ENCODE data around the gene TRIM62.

DNA sequence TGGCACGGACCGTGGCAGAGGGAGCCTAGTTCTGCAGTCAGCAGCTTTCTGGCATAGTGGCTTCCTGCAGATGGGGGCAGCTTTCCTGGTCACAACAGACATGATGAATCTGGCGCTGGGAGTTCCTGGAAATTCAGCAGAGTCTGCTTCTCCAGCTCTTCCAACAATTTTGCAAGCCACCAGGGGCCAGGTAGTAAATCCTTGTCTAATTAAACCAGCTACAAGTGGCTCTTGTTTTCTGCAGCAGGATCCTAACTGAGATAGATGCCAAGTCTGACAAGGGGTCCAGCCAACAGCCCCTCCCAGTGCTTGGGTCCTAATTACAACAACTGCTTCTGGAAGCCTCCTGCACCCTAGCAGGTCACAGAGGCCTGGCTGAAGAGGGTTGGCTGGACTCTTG is 35.8 kb downstream of the TRIM62 start:
- TF ChIP-seq, protein P1, sequence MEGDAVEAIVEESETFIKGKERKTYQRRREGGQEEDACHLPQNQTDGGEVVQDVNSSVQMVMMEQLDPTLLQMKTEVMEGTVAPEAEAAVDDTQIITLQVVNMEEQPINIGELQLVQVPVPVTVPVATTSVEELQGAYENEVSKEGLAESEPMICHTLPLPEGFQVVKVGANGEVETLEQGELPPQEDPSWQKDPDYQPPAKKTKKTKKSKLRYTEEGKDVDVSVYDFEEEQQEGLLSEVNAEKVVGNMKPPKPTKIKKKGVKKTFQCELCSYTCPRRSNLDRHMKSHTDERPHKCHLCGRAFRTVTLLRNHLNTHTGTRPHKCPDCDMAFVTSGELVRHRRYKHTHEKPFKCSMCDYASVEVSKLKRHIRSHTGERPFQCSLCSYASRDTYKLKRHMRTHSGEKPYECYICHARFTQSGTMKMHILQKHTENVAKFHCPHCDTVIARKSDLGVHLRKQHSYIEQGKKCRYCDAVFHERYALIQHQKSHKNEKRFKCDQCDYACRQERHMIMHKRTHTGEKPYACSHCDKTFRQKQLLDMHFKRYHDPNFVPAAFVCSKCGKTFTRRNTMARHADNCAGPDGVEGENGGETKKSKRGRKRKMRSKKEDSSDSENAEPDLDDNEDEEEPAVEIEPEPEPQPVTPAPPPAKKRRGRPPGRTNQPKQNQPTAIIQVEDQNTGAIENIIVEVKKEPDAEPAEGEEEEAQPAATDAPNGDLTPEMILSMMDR (conservative IDR thresholded peaks at IDR 0.05; ENCODE audit: low read depth in 2 of 2): no peak
- no peak for TF ChIP-seq NANOG (IDR thresholded peaks at IDR 0.05; ENCODE audit: borderline replicate concordance)
- no peak for TF ChIP-seq CREB1 (CRISPR knock-in tag; IDR thresholded peaks at IDR 0.05; ENCODE audit: low read depth)
- no peak for TF ChIP-seq EZH2phosphoT487 (IDR thresholded peaks at IDR 0.05; ENCODE audit: unreplicated experiment)
- no peak for TF ChIP-seq EZH2 (IDR thresholded peaks at IDR 0.05; ENCODE audit: low read depth, unreplicated experiment)
- no peak for TF ChIP-seq POLR2AphosphoS5 (IDR thresholded peaks at IDR 0.05; ENCODE audit: low read depth)
- TF ChIP-seq, protein P2, sequence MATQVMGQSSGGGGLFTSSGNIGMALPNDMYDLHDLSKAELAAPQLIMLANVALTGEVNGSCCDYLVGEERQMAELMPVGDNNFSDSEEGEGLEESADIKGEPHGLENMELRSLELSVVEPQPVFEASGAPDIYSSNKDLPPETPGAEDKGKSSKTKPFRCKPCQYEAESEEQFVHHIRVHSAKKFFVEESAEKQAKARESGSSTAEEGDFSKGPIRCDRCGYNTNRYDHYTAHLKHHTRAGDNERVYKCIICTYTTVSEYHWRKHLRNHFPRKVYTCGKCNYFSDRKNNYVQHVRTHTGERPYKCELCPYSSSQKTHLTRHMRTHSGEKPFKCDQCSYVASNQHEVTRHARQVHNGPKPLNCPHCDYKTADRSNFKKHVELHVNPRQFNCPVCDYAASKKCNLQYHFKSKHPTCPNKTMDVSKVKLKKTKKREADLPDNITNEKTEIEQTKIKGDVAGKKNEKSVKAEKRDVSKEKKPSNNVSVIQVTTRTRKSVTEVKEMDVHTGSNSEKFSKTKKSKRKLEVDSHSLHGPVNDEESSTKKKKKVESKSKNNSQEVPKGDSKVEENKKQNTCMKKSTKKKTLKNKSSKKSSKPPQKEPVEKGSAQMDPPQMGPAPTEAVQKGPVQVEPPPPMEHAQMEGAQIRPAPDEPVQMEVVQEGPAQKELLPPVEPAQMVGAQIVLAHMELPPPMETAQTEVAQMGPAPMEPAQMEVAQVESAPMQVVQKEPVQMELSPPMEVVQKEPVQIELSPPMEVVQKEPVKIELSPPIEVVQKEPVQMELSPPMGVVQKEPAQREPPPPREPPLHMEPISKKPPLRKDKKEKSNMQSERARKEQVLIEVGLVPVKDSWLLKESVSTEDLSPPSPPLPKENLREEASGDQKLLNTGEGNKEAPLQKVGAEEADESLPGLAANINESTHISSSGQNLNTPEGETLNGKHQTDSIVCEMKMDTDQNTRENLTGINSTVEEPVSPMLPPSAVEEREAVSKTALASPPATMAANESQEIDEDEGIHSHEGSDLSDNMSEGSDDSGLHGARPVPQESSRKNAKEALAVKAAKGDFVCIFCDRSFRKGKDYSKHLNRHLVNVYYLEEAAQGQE (IDR thresholded peaks at IDR 0.05; ENCODE audit: unreplicated experiment): no peak
- TF ChIP-seq, protein P3, sequence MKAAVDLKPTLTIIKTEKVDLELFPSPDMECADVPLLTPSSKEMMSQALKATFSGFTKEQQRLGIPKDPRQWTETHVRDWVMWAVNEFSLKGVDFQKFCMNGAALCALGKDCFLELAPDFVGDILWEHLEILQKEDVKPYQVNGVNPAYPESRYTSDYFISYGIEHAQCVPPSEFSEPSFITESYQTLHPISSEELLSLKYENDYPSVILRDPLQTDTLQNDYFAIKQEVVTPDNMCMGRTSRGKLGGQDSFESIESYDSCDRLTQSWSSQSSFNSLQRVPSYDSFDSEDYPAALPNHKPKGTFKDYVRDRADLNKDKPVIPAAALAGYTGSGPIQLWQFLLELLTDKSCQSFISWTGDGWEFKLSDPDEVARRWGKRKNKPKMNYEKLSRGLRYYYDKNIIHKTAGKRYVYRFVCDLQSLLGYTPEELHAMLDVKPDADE (IDR thresholded peaks at IDR 0.05): no peak
- no peak for TF ChIP-seq ZNF331 (CRISPR knock-in tag; IDR thresholded peaks at IDR 0.05; ENCODE audit: low read depth)
- no peak for TF ChIP-seq JUNB (IDR thresholded peaks at IDR 0.05; ENCODE audit: unreplicated experiment)

Data from GM23338 (cell line).